H1 (cell line): ENCODE data around the gene BCL2L1. TPM values are rescaled to one million over a fixed set of nuclear protein-coding genes. Genes with fewer than 3 reads are reported as not detected.

Source experiments
- CTCF ChIA-PET: fragments of 300-600 bp; sonication (Branson Sonifier 250); formaldehyde crosslinking; loops from one replicate; lab custom pipeline; 2021; ENCODE audit not compliant: partially characterized antibody; lab: Charles Lee
- POLR2A ChIA-PET: fragments of 300-600 bp; sonication (Branson Sonifier 250); formaldehyde crosslinking; loops from one replicate; lab custom pipeline; 2021; ENCODE audit warnings: inconsistent platforms; ENCODE audit not compliant: partially characterized antibody; lab: Charles Lee
- DNase-seq, 2 experiments: peaks; one replicate each; pipeline versions ENCODE4 v3.0.0 to v3.0.0-alpha.2; 2010 to 2022; ENCODE audit warnings: low spot score in 2 of 2, low read depth in 1 of 2, mixed read lengths in 1 of 2
- FAIRE-seq: peaks from 2 replicates; lab custom pipeline; 2011; peaks lifted over from hg19 to GRCh38; lab: Jason Lieb, UNC
- H2AFZ ChIP-seq: 2 replicates; pipeline ENCODE4 v1.8.1; 2012; ENCODE audit warnings: low read length, inconsistent platforms
- H2AK5ac ChIP-seq: 2 replicates; pipeline ENCODE4 v1.6.1; 2013; ENCODE audit warnings: low read depth, low read length
- H2BK120ac ChIP-seq: replicated peaks from 2 replicates; pipeline ENCODE3; 2013; ENCODE audit warnings: low read depth, low read length, inconsistent platforms
- H2BK12ac ChIP-seq: 2 replicates; pipeline ENCODE4 v1.6.1; 2013; ENCODE audit warnings: low read depth, low read length
- H2BK15ac ChIP-seq: 2 replicates; pipeline ENCODE4 v1.6.1; 2013; ENCODE audit warnings: low read length
- H2BK20ac ChIP-seq: 2 replicates; pipeline ENCODE4 v1.6.1; 2013; ENCODE audit warnings: low read length
- H2BK5ac ChIP-seq: 2 replicates; pipeline ENCODE4 v1.6.1; 2013; ENCODE audit warnings: low read depth, low read length
- H3K14ac ChIP-seq: 2 replicates; pipeline ENCODE4 v1.6.1; 2013; ENCODE audit warnings: inconsistent platforms; ENCODE audit not compliant: insufficient read length
- H3K18ac ChIP-seq: 2 replicates; pipeline ENCODE4 v1.6.1; 2013; ENCODE audit warnings: low read length; ENCODE audit errors: extremely low read depth
- H3K23ac ChIP-seq: 2 replicates; pipeline ENCODE4 v1.6.1; 2013; ENCODE audit warnings: inconsistent platforms; ENCODE audit not compliant: insufficient read length
- H3K23me2 ChIP-seq: 2 replicates; pipeline ENCODE4 v1.6.1; 2013; ENCODE audit warnings: low read depth, low read length
- H3K27ac ChIP-seq: 2 replicates; pipeline ENCODE4 v1.6.1; 2011; ENCODE audit warnings: low read depth, low read length, inconsistent platforms
- H3K27me3 ChIP-seq, 4 experiments: replicated peaks in 1 of 4; 1 replicate in 1 of 4; 2 replicates in 3 of 4; pipeline versions ENCODE4 v1.6.1 to v1.8.1; 2011 to 2013; ENCODE audit warnings: low read length in 3 of 4, mild to moderate bottlenecking in 3 of 4, inconsistent platforms in 2 of 4, mixed read lengths in 2 of 4, moderate library complexity in 1 of 4; ENCODE audit not compliant: control insufficient read depth in 3 of 4, insufficient read depth in 3 of 4; ENCODE audit errors: extremely low read depth in 1 of 4
- H3K36me3 ChIP-seq, 4 experiments: 2 replicates each; pipeline versions ENCODE4 v1.6.1 to v1.8.1; 2011 to 2013; ENCODE audit warnings: mild to moderate bottlenecking in 4 of 4, low read length in 3 of 4, moderate library complexity in 2 of 4, control low read depth in 1 of 4, inconsistent platforms in 1 of 4; ENCODE audit not compliant: insufficient read depth in 4 of 4, control insufficient read depth in 2 of 4
- H3K4ac ChIP-seq: replicated peaks from 2 replicates; pipeline ENCODE3; 2013; ENCODE audit warnings: low read length, low read depth, mixed read lengths, inconsistent platforms; ENCODE audit not compliant: insufficient read length
- H3K4me1 ChIP-seq, 4 experiments: replicated peaks in 1 of 4; 1 replicate in 1 of 4; 2 replicates in 3 of 4; pipeline versions ENCODE4 v1.6.1 to v1.8.1; 2011 to 2013; ENCODE audit warnings: low read length in 3 of 4, inconsistent platforms in 2 of 4, mixed read lengths in 1 of 4; ENCODE audit not compliant: insufficient read depth in 4 of 4, control insufficient read depth in 3 of 4
- H3K4me2 ChIP-seq, 2 experiments: 2 replicates each; pipeline versions ENCODE4 v1.6.1 to v1.8.1; 2011 to 2013; ENCODE audit warnings: low read depth in 2 of 2, low read length in 2 of 2, control low read depth in 1 of 2, inconsistent platforms in 1 of 2, mild to moderate bottlenecking in 1 of 2; ENCODE audit not compliant: insufficient read depth in 1 of 2
- H3K4me3 ChIP-seq, 4 experiments: fragments of 200-600, 300-600 bp in 1 of 4; sonication (generic), shearing (Covaris generic), sonication (Bioruptor Twin) in 1 of 4; 2 replicates each; pipeline versions ENCODE4 v1.5.1 to v1.8.1; 2011 to 2016; ENCODE audit warnings: low read length in 4 of 4, low read depth in 3 of 4, control low read depth in 2 of 4, inconsistent platforms in 2 of 4, mild to moderate bottlenecking in 2 of 4, mixed read lengths in 1 of 4, moderate library complexity in 1 of 4; ENCODE audit not compliant: insufficient read depth in 2 of 4; ENCODE audit errors: extremely low read depth in 1 of 4
- H3K56ac ChIP-seq: replicated peaks from 2 replicates; pipeline ENCODE3; 2013; ENCODE audit warnings: low read depth, mild to moderate bottlenecking, mixed read lengths, low read length, inconsistent platforms; ENCODE audit not compliant: insufficient read length
- H3K79me1 ChIP-seq: 2 replicates; pipeline ENCODE4 v1.6.1; 2013; ENCODE audit warnings: low read depth, low read length, control low read depth
- H3K79me2 ChIP-seq, 2 experiments: 2 replicates each; pipeline versions ENCODE4 v1.6.1 to v1.8.1; 2012 to 2013; ENCODE audit warnings: low read length in 2 of 2, mild to moderate bottlenecking in 2 of 2, inconsistent platforms in 1 of 2; ENCODE audit not compliant: insufficient read depth in 2 of 2, control insufficient read depth in 1 of 2
- H3K9ac ChIP-seq, 4 experiments: replicated peaks in 1 of 4; 1 replicate in 1 of 4; 2 replicates in 3 of 4; pipeline versions ENCODE4 v1.6.1 to v1.8.1; 2011 to 2013; ENCODE audit warnings: low read depth in 3 of 4, low read length in 3 of 4, control low read depth in 2 of 4, mild to moderate bottlenecking in 2 of 4, moderate library complexity in 2 of 4, inconsistent platforms in 1 of 4; ENCODE audit errors: extremely low read depth in 1 of 4
- H3K9me3 ChIP-seq, 2 experiments: 2 replicates each; pipeline versions ENCODE4 v1.6.1 to v1.8.1; 2012 to 2013; ENCODE audit warnings: mild to moderate bottlenecking in 2 of 2, moderate library complexity in 2 of 2, control low read depth in 1 of 2, inconsistent platforms in 1 of 2, low read depth in 1 of 2, low read length in 1 of 2, mixed read lengths in 1 of 2; ENCODE audit not compliant: insufficient read depth in 2 of 2
- H4K20me1 ChIP-seq, 2 experiments: replicated peaks in 1 of 2; 2 replicates each; pipeline versions ENCODE3 to v1.8.1; 2011 to 2013; ENCODE audit warnings: inconsistent platforms in 2 of 2, low read length in 2 of 2, mild to moderate bottlenecking in 1 of 2; ENCODE audit not compliant: insufficient read depth in 2 of 2, control insufficient read depth in 1 of 2
- H4K5ac ChIP-seq: 2 replicates; pipeline ENCODE4 v1.6.1; 2013; ENCODE audit warnings: low read length, low read depth, mixed read lengths, inconsistent platforms; ENCODE audit not compliant: insufficient read length
- H4K8ac ChIP-seq: 2 replicates; pipeline ENCODE4 v1.8.0; 2013; ENCODE audit warnings: mild to moderate bottlenecking, moderate library complexity, low read length, inconsistent platforms; ENCODE audit not compliant: insufficient read depth; ENCODE audit errors: extremely low read depth
- H4K91ac ChIP-seq: replicated peaks from 2 replicates; pipeline ENCODE3; 2013; ENCODE audit warnings: low read length, mixed read lengths, inconsistent platforms; ENCODE audit not compliant: insufficient read length
- CREB1 ChIP-seq: IDR thresholded peaks from 2 replicates; pipeline ENCODE4 v1.6.1; 2012; ENCODE audit warnings: inconsistent platforms
- HDAC6 ChIP-seq: IDR thresholded peaks from one replicate; pipeline ENCODE4 v1.7.1; 2012; ENCODE audit warnings: low read depth, mild to moderate bottlenecking, inconsistent platforms, low read length, moderate library complexity
- JUND ChIP-seq: IDR thresholded peaks from 2 replicates; pipeline ENCODE4 v1.6.1; 2011; ENCODE audit warnings: mild to moderate bottlenecking, improper control_type of control experiment, low read length
- MAFK ChIP-seq: IDR thresholded peaks from 2 replicates; pipeline ENCODE4 v1.6.1; 2012; ENCODE audit warnings: low read depth, mild to moderate bottlenecking, improper control_type of control experiment, low read length
- NRF1 ChIP-seq: IDR thresholded peaks from 2 replicates; pipeline ENCODE4 v1.6.1; 2011; ENCODE audit warnings: mild to moderate bottlenecking, low read depth, low read length, improper control_type of control experiment
- PHF8 ChIP-seq: fragments of 200-600 bp; sonication (generic); conservative IDR thresholded peaks from 2 replicates; pipeline ENCODE4 v1.7.1; 2012; ENCODE audit warnings: low read depth, mild to moderate bottlenecking, inconsistent platforms, low read length, moderate library complexity
- POLR2A ChIP-seq, 2 experiments: IDR thresholded peaks; 1 replicate in 1 of 2; 2 replicates in 1 of 2; pipeline ENCODE4 v1.6.1; 2011; ENCODE audit warnings: low read depth in 2 of 2, low read length in 2 of 2, mild to moderate bottlenecking in 2 of 2; ENCODE audit errors: control extremely low read depth in 1 of 2
- RAD21 ChIP-seq, 2 experiments: IDR thresholded peaks in 1 of 2; conservative IDR thresholded peaks in 1 of 2; 2 replicates each; pipeline ENCODE4 v1.6.1; 2011; ENCODE audit warnings: low read depth in 2 of 2, low read length in 2 of 2, improper control_type of control experiment in 1 of 2, inconsistent platforms in 1 of 2, mild to moderate bottlenecking in 1 of 2, moderate library complexity in 1 of 2
- RBBP5 ChIP-seq: IDR thresholded peaks from 2 replicates; pipeline ENCODE4 v1.7.1; 2012; ENCODE audit warnings: low read depth, mild to moderate bottlenecking, inconsistent platforms, low read length, moderate library complexity, borderline replicate concordance
- RFX5 ChIP-seq: IDR thresholded peaks from 2 replicates; pipeline ENCODE4 v1.6.1; 2011; ENCODE audit warnings: low read depth, low read length, improper control_type of control experiment, borderline replicate concordance
- SAP30 ChIP-seq: fragments of 300-600 bp; sonication (generic); IDR thresholded peaks from 2 replicates; pipeline ENCODE4 v1.7.1; 2012; ENCODE audit warnings: low read length, moderate library complexity, mild to moderate bottlenecking, inconsistent platforms; ENCODE audit not compliant: insufficient read depth, insufficient replicate concordance
- SIRT6 ChIP-seq: IDR thresholded peaks from one replicate; pipeline ENCODE4 v1.7.1; 2012; ENCODE audit warnings: low read length, inconsistent platforms
- USF2 ChIP-seq: IDR thresholded peaks from 2 replicates; pipeline ENCODE4 v1.6.1; 2011; ENCODE audit warnings: low read length, improper control_type of control experiment
- YY1 ChIP-seq: IDR thresholded peaks from 2 replicates; pipeline ENCODE4 v1.6.1; 2011; ENCODE audit warnings: low read depth, mild to moderate bottlenecking, low read length
- WGBS, 2 experiments: shearing (Covaris generic) in 1 of 2; methylation state at CpG; one replicate each; pipeline versions ENCODE4 v1.1.6 to v1.1.7; 2013 to 2015; ENCODE audit warnings: low lambda C conversion rate in 2 of 2, mixed read lengths in 2 of 2, inconsistent platforms in 1 of 2, low coverage in 1 of 2, missing lambda C conversion rate in 1 of 2; ENCODE audit not compliant: insufficient replicate concordance in 2 of 2, insufficient coverage in 1 of 2, insufficient read length in 1 of 2; ENCODE audit errors: extremely low coverage in 1 of 2, missing lambda C conversion rate in 1 of 2; 5-methylcytosine and 5-hydroxymethylcytosine counted together
- polyA plus RNA-seq, 7 experiments: library from polyadenylated mRNA; depleted of rRNA in 3 of 7; stranded (reverse) in 5 of 7; unstranded in 2 of 7; fragments of >200 nt in 5 of 7; fragments of 200-250 nt in 2 of 7; gene quantifications; 1 replicate in 5 of 7; 2 replicates in 1 of 7; 4 replicates in 1 of 7; pipeline versions ENCODE4 v1.2.1 to v1.2.3, GENCODE V29; 2011 to 2013; ENCODE audit warnings: missing spikeins in 2 of 7, mixed read lengths in 2 of 7
- total RNA-seq: library from RNA; stranded (reverse); fragmentation: NEBNext Ultra II Directional; extraction: Animal tissue kit (Norgen Biotek cat#: 25700); gene quantifications from 2 replicates; pipeline ENCODE4 v1.2.1, GENCODE V29; 2021

The BCL2L1 gene
- total and polyA plus RNA-seq, 2 of the 8 experiments (the other 6 are each of a cell fraction or from before 2014, with no cell fraction given), result 64.9 to 66.1 TPM

- whole genome bisulfite sequencing, 2 experiments, result 86% methylated on average over 3 of the region's 3 CpGs; no CpG with 5 or more reads in 1 of the 2 experiments
- no peak overlapping the region for H3K14ac ChIP-seq
- TF ChIP-seq CREB1, result no peak
- no peak for TF ChIP-seq MAFK
- TF ChIP-seq RAD21 (IDR thresholded peaks at IDR 0.05 in 1 of 2, conservative IDR thresholded peaks at IDR 0.05 in 1 of 2; ENCODE audit: low read depth in 2 of 2, low read length in 2 of 2), result no peak
- no peak for TF ChIP-seq HDAC6
- no peak for TF ChIP-seq RBBP5
- TF ChIP-seq NRF1, result no peak
- no peak for TF ChIP-seq JUND
- TF ChIP-seq SIRT6, result no peak
- no peak for TF ChIP-seq SAP30
- TF ChIP-seq POLR2A (IDR thresholded peaks at IDR 0.05; ENCODE audit: control extremely low read depth in 1 of 2, low read depth in 2 of 2, low read length in 2 of 2), result no peak
- TF ChIP-seq RFX5, result no peak
- no peak for TF ChIP-seq PHF8
- TF ChIP-seq YY1, result no peak
- TF ChIP-seq USF2, result no peak
- TF ChIP-seq, all 59 proteins: peak for 0
- H2BK120ac ChIP-seq, result no peak overlapping the region
- no peaks in the 10 kb centered on the region; a peak in 2 of 7 replicates for H3K27me3 ChIP-seq
- no peak overlapping the region for H3K56ac ChIP-seq
- no peak overlapping the region for H2AK5ac ChIP-seq
- H4K91ac ChIP-seq, result no peak overlapping the region
- H3K4ac ChIP-seq, result no peak overlapping the region
- CTCF ChIA-PET, result interaction anchor here (32.8 kb wide), 1 partner anchor 54 kb away, joined by 1559 read pairs; no protein-coding TSS in a partner anchor
- H3K36me3 ChIP-seq, result no peaks in the 10 kb centered on the region
- no peaks in the 10 kb centered on the region for H3K9me3 ChIP-seq
- H4K8ac ChIP-seq, result no peak overlapping the region
- no peak overlapping the region for H2AFZ ChIP-seq
- H3K4me1 ChIP-seq, result no peaks in the 10 kb centered on the region; a peak in 1 of 7 replicates
- no peak overlapping the region for H3K4me2 ChIP-seq
- no peak overlapping the region for H3K18ac ChIP-seq
- H4K5ac ChIP-seq, result no peak overlapping the region
- FAIRE-seq, result no peak
- no peaks in the 10 kb centered on the region for H3K23me2 ChIP-seq
- H3K79me1 ChIP-seq, result no peaks in the 10 kb centered on the region
- DNase-seq, result no peak
- no peak overlapping the region for H3K4me3 ChIP-seq
- H2BK15ac ChIP-seq, result no peak overlapping the region
- no peaks in the 10 kb centered on the region for H3K79me2 ChIP-seq
- H2BK20ac ChIP-seq, result no peak overlapping the region
- H2BK12ac ChIP-seq, result no peak overlapping the region
- no peak overlapping the region for H2BK5ac ChIP-seq
- no peak overlapping the region for H3K27ac ChIP-seq
- no peak overlapping the region for H3K23ac ChIP-seq
- no peaks in the 10 kb centered on the region for H4K20me1 ChIP-seq
- POLR2A ChIA-PET, result interaction anchor here (26.1 kb wide), 1 partner anchor 51 kb away, joined by 1033 read pairs; no protein-coding TSS in a partner anchor
- no peak overlapping the region for H3K9ac ChIP-seq
These were observed 102.4 kb downstream of the BCL2L1 start for GRCh38 chr20:31620246-31620645.
